Measurements from ENCODE around the gene DIDO1. TPM values are rescaled to one million over a fixed set of nuclear protein-coding genes. Genes with fewer than 3 reads are reported as not detected.

DIDO1 gene
- total and polyA plus RNA-seq, 2 of the 13 experiments (the other 11 are each of a cell fraction or from before 2014, with no cell fraction given) = 75.0 to 75.1 TPM

GRCh38 chr20:62923669-62924441 lies 2.5 kb downstream of the DIDO1 start (continued):
- TF ChIP-seq ZNF557 (CRISPR knock-in tag; IDR thresholded peaks at IDR 0.05) (no peak), ZNF205 (CRISPR knock-in tag; IDR thresholded peaks at IDR 0.05) (0 out of 2 replicates have a peak, but pooled peaks have one; percentile 15), NFRKB (IDR thresholded peaks at IDR 0.05) (no peak), REST (IDR thresholded peaks at IDR 0.05; ENCODE audit: borderline replicate concordance in 1 of 2, low read depth in 1 of 2, low read length in 2 of 2) (no peak), ZFAT (CRISPR knock-in tag; conservative IDR thresholded peaks at IDR 0.05) (no peak), ZNF788 (CRISPR knock-in tag; IDR thresholded peaks at IDR 0.05; ENCODE audit: borderline replicate concordance) (no peak), CERS6 (CRISPR knock-in tag; IDR thresholded peaks at IDR 0.05) (no peak), ZSCAN9 (CRISPR knock-in tag; IDR thresholded peaks at IDR 0.05; ENCODE audit: borderline replicate concordance) (peak; percentile 57; the same call in 1 of the 2 replicates), ZNF256 (CRISPR knock-in tag; conservative IDR thresholded peaks at IDR 0.05) (no peak), ETV6 (CRISPR knock-in tag; conservative IDR thresholded peaks at IDR 0.05) (no peak), AGO2 (optimal IDR thresholded peaks at IDR 0.05; ENCODE audit: low read depth, low read length) (no peak)

All from HepG2 (cell line).